HG02759 (cell line): Measurements from ENCODE around the gene HBB.

ENCODE experiments used
- ATAC-seq: cut with Tn5 transposase; IDR thresholded peaks from one replicate; pipeline ENCODE4 v1.9.1; 2021; ENCODE audit warnings: mild to moderate bottlenecking, moderate library complexity; ENCODE audit not compliant: unreplicated experiment

Gene HBB

DNA sequence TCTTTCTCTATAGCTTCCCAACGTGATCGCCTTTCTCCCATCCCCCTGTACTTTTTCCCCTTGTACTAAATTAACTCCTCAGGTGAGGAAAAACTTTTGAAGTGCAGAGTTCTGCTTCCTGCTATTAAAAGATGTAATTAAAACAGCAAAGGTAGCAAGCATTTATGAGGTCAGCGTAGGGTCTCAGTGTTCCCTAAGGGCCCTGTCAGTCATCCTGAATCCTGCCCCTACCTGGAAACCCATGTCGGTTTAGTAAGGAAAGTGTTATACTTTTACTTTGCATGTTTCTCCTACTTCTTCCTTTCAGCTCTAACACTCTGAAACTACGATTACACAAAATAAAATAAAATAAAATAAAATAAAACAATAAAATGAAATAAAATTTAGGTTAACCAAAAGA is 1.3 kb upstream of the HBB start:
- no peak for ATAC-seq

DNA sequence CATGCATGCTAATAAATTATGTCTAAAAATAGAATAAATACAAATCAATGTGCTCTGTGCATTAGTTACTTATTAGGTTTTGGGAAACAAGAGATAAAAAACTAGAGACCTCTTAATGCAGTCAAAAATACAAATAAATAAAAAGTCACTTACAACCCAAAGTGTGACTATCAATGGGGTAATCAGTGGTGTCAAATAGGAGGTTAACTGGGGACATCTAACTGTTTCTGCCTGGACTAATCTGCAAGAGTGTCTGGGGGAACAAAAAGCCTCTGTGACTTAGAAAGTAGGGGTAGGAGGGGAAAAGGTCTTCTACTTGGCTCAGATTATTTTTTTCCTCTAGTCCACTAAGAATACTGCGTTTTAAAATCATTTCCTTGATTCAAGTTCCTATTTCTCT is 810 bp upstream of the HBB start:
- no peak for ATAC-seq

DNA sequence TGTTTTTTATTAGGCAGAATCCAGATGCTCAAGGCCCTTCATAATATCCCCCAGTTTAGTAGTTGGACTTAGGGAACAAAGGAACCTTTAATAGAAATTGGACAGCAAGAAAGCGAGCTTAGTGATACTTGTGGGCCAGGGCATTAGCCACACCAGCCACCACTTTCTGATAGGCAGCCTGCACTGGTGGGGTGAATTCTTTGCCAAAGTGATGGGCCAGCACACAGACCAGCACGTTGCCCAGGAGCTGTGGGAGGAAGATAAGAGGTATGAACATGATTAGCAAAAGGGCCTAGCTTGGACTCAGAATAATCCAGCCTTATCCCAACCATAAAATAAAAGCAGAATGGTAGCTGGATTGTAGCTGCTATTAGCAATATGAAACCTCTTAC is 1.4 kb downstream of the HBB start:
- ATAC-seq = no peak

DNA sequence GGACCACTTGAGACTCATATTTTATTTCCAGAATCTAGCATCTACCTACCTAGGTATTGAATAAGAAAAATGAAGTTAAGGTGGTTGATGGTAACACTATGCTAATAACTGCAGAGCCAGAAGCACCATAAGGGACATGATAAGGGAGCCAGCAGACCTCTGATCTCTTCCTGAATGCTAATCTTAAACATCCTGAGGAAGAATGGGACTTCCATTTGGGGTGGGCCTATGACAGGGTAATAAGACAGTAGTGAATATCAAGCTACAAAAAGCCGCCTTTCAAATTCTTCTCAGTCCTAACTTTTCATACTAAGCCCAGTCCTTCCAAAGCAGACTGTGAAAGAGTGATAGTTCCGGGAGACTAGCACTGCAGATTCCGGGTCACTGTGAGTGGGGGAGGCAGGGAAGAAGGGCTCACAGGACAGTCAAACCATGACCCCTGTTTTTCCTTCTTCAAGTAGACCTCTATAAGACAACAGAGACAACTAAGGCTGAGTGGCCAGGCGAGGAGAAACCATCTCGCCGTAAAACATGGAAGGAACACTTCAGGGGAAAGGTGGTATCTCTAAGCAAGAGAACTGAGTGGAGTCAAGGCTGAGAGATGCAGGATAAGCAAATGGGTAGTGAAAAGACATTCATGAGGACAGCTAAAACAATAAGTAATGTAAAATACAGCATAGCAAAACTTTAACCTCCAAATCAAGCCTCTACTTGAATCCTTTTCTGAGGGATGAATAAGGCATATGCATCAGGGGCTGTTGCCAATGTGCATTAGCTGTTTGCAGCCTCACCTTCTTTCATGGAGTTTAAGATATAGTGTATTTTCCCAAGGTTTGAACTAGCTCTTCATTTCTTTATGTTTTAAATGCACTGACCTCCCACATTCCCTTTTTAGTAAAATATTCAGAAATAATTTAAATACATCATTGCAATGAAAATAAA is 2.1 kb downstream of the HBB start:
- ATAC-seq = no peak

DNA sequence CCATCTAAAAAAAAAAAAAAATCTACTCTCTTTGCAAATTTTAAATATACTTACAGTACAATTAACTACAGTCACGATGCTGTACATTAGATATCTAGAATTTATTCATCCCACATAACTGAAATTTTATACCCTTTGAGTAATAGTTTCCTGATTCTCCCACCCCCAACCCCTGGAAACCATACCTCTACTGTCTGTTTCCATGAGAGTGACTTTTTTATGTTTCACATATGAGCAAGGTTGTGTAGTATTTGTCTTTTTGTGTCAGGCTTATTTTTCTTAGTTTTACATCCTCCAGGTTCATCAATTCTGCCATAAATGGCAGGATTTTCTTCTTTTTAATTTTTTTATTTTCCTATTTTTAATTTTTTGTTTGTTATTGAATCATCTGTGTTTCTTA is 3.2 kb downstream of the HBB start:
- ATAC-seq = no peak

- no peak for ATAC-seq
Measured at GRCh38 chr11:5223146-5223545, 3.7 kb downstream of the HBB start.

DNA sequence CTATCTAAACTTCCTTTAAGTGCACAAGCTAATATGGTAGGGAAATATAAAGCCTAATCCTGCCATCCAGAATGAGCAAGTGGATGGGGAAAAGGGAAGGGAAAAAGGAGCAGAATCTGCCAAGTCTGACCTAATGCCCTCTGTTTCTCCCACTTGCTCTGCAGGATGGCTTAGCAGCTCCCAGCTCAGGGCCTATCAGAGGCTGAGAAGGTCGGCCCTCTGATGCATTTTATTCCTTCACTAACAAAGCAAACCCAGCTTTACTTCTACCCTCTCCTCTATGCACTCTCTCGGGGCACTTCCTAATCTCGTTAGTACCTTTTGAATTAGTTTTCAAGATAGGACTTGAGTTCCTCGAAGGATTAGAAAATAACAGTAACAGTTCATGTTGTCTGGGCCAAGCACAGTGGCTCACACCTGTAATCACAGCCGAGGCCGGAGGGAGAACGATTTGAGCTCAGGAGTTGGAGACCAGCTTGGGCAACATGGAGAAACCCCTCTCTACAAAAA is 16.4 kb downstream of the HBB start:
- ATAC-seq = no peak

GRCh38 chr11:5204787-5205186 is 22.1 kb downstream of the HBB start:
- ATAC-seq = no peak

GRCh38 chr11:5203366-5203765 is 23.5 kb downstream of the HBB start:
- ATAC-seq = no peak

- no peak for ATAC-seq
Measured at GRCh38 chr11:5200582-5200981, 26.3 kb downstream of the HBB start, which contains the start of gene OR51V1. Gene OR51V1, minus strand, starts transcription at chr11:5200682. Its CDS starts 0 bp downstream, at chr11:5200682.

GRCh38 chr11:5198285-5198684 is 28.6 kb downstream of the HBB start:
- ATAC-seq = no peak

GRCh38 chr11:5197536-5197935 is 29.3 kb downstream of the HBB start:
- ATAC-seq = no peak

DNA sequence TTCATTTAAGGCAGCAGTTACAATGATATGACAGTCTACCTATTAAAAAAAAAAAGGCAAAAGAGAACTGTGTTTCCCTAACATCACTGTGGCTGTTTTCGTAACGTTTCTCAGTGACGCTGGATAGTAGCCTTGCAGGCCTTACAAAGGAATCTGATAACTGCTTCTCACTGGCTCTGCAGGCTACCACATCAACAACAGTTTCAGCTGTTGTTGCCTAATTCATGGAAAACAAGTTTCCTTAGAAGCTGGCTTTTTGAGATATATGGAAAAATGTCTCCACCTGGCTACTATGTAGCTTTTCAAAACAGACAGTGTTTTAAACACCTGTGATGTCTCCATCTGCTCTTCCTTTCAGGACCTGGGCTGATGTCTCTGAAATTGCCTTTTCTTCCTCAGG is 30.1 kb downstream of the HBB start:
- no peak for ATAC-seq

- no peak for ATAC-seq
Measured at GRCh38 chr11:5196067-5196466, 30.8 kb downstream of the HBB start.

GRCh38 chr11:5192738-5193137 is 34.1 kb downstream of the HBB start:
- ATAC-seq = no peak

DNA sequence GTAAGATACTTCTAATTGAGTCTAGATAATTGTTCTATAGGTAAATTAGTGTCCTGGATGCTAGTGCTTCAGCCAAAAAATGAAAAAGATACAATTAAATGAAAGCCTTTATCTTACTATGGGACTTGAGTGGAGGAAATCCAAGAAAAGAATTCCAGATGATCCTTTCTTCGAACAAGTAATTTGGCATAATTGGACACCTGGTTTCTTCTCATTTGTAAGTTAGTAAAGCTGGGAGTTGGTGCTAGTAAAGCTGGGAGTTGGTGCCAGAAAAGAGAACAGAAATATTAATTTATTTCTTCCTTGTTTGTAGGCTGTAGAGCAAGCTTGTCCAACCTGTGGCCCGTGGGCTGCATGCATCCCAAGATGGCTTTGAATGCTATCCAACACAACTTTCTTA is 38.7 kb downstream of the HBB start:
- ATAC-seq = no peak

DNA sequence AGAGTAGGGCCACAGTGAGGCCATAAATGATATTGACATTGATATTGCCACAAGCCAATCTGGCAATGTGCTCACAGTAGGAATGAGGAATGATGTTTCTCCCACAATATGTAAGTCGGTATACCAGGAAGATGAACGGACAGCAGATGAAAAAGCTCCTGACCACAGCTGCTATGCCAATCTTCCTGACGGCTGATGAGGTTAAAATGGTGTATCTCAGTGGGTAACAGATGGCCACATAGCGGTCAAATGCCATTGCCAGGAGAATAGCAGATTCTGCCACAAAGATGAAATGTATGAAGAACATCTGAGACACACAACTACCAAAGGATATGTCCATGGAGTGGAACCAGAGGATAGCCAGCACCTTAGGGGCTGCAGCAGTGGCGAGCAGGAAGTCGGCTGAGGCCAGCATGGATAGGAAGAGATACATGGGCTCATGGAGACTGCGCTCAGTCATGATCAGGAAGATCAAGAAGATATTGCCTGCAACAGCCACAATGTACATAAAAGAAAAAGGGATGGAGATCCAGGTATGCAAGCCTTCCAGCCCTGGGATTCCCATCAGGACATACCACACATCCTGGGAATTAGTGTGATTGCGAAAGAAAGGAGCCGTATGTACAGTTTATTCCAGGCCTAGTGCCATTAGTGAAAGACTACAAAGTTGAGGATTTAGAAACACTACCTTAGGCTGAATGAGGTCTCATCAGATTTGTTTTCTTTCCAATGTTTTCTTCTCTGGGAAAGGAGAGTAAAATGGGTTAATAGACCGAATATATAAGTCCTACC is 48.6 kb downstream of the HBB start:
- ATAC-seq = no peak
